NCI-H146 (cell line): ENCODE data around the gene ROR1.
"Not testable (repeated sequence)": the region's sequence is repeated elsewhere in the genome, so short reads cannot be mapped to it uniquely, and the experiment has no call there.

Experiments used
- DNase-seq: peaks from one replicate; lab custom pipeline; 2025; lab: John Stamatoyannopoulos, UW

ROR1 gene

GRCh38 chr1:64104585-64104984 lies 330.8 kb downstream of the ROR1 start:
- DNase-seq: not testable (repeated sequence)

GRCh38 chr1:64107118-64107519 lies 333.3 kb downstream of the ROR1 start:
- DNase-seq: no peak

- no peak for DNase-seq
Measured at GRCh38 chr1:64107632-64108031, 333.8 kb downstream of the ROR1 start.

- DNase-seq: no peak
Measured at GRCh38 chr1:64110924-64111777, 337.3 kb downstream of the ROR1 start.

- DNase-seq: no peak
Measured at GRCh38 chr1:64111787-64112186, 338.0 kb downstream of the ROR1 start.

GRCh38 chr1:64112281-64112680 lies 338.5 kb downstream of the ROR1 start:
- DNase-seq: no peak

GRCh38 chr1:64114012-64114525 lies 340.3 kb downstream of the ROR1 start:
- no peak for DNase-seq

GRCh38 chr1:64116537-64116936 lies 342.7 kb downstream of the ROR1 start:
- DNase-seq: no peak

GRCh38 chr1:64117492-64117891 lies 343.7 kb downstream of the ROR1 start:
- no peak for DNase-seq

GRCh38 chr1:64121766-64122385 lies 348.1 kb downstream of the ROR1 start:
- no peak for DNase-seq

- DNase-seq: no peak
Measured at GRCh38 chr1:64122588-64122987, 348.8 kb downstream of the ROR1 start.

GRCh38 chr1:64124704-64125440 lies 351.1 kb downstream of the ROR1 start:
- no peak for DNase-seq

GRCh38 chr1:64126581-64126980 lies 352.8 kb downstream of the ROR1 start:
- no peak for DNase-seq

- DNase-seq: no peak
Measured at GRCh38 chr1:64127297-64127696, 353.5 kb downstream of the ROR1 start.

- DNase-seq: no peak
Measured at GRCh38 chr1:64129701-64130100, 355.9 kb downstream of the ROR1 start.

- DNase-seq: no peak
Measured at GRCh38 chr1:64131155-64131554, 357.3 kb downstream of the ROR1 start.

GRCh38 chr1:64133036-64133435 lies 359.2 kb downstream of the ROR1 start:
- no peak for DNase-seq

- DNase-seq: no peak
Measured at GRCh38 chr1:64135462-64136223, 361.8 kb downstream of the ROR1 start.

- DNase-seq: no peak
Measured at GRCh38 chr1:64136296-64136695, 362.5 kb downstream of the ROR1 start.

GRCh38 chr1:64136752-64137411 lies 363.1 kb downstream of the ROR1 start:
- DNase-seq: peak; percentile 45

- no peak for DNase-seq
Measured at GRCh38 chr1:64137412-64137803, 363.6 kb downstream of the ROR1 start.
